Keratinocyte (primary cell): ENCODE results near the gene PLXND1. TPM values are rescaled to one million over a fixed set of nuclear protein-coding genes. Genes with fewer than 3 reads are reported as not detected.

ENCODE experiments used
- DNase-seq: peaks from one replicate; pipeline ENCODE4 v3.0.0-alpha.2; 2011; ENCODE audit warnings: low read depth, missing footprints, low spot score
- FAIRE-seq: peaks from 2 replicates; lab custom pipeline; 2011; peaks lifted over from hg19 to GRCh38; lab: Jason Lieb, UNC
- H2AFZ ChIP-seq: 2 replicates; pipeline ENCODE4 v1.6.0; 2012; ENCODE audit warnings: low read length, control low read depth, inconsistent platforms; ENCODE audit not compliant: control insufficient read depth
- H3K27ac ChIP-seq: 2 replicates; pipeline ENCODE4 v1.5.1; 2011; ENCODE audit warnings: low read length; ENCODE audit not compliant: control insufficient read depth, insufficient read depth
- H3K27me3 ChIP-seq: 3 replicates; pipeline ENCODE4 v1.6.0; 2011; ENCODE audit warnings: low read length; ENCODE audit not compliant: control insufficient read depth, insufficient read depth; ENCODE audit errors: extremely low read depth
- H3K36me3 ChIP-seq, 2 experiments: 2 replicates in 1 of 2; 3 replicates in 1 of 2; pipeline ENCODE4 v1.5.1; 2011; ENCODE audit warnings: low read length in 2 of 2, mild to moderate bottlenecking in 1 of 2; ENCODE audit not compliant: control insufficient read depth in 2 of 2, insufficient read depth in 2 of 2; ENCODE audit errors: extremely low read depth in 1 of 2
- H3K4me1 ChIP-seq: 3 replicates; pipeline ENCODE4 v1.5.1; 2011; ENCODE audit warnings: low read length; ENCODE audit not compliant: control insufficient read depth, insufficient read depth; ENCODE audit errors: extremely low read depth
- H3K4me2 ChIP-seq: 3 replicates; pipeline ENCODE4 v1.6.0; 2011; ENCODE audit warnings: low read depth, low read length; ENCODE audit not compliant: control insufficient read depth, insufficient read depth; ENCODE audit errors: extremely low read depth
- H3K4me3 ChIP-seq, 3 experiments: fragments of 200-600 bp in 1 of 3; sonication (generic) in 1 of 3; 2 replicates in 2 of 3; 3 replicates in 1 of 3; pipeline ENCODE4 v1.5.1; 2011 to 2016; ENCODE audit warnings: low read length in 3 of 3, mild to moderate bottlenecking in 3 of 3, control low read depth in 2 of 3, inconsistent platforms in 1 of 3, low read depth in 1 of 3, mixed read lengths in 1 of 3, mixed run types in 1 of 3, moderate library complexity in 1 of 3; ENCODE audit not compliant: control insufficient read depth in 2 of 3, insufficient read depth in 2 of 3; ENCODE audit errors: extremely low read depth in 1 of 3
- H3K79me2 ChIP-seq: 2 replicates; pipeline ENCODE4 v1.6.0; 2012; ENCODE audit warnings: low read length; ENCODE audit not compliant: control insufficient read depth, insufficient read depth
- H3K9ac ChIP-seq: 3 replicates; pipeline ENCODE4 v1.6.0; 2011; ENCODE audit warnings: low read length; ENCODE audit not compliant: control insufficient read depth, insufficient read depth; ENCODE audit errors: extremely low read depth
- H3K9me1 ChIP-seq: 3 replicates; pipeline ENCODE4 v1.6.0; 2011; ENCODE audit warnings: low read length; ENCODE audit not compliant: control insufficient read depth, insufficient read depth; ENCODE audit errors: extremely low read depth
- H3K9me3 ChIP-seq: 2 replicates; pipeline ENCODE4 v1.5.1; 2012; ENCODE audit warnings: low read depth, low read length; ENCODE audit not compliant: control insufficient read depth
- H4K20me1 ChIP-seq: 3 replicates; pipeline ENCODE4 v1.6.0; 2011; ENCODE audit warnings: low read length; ENCODE audit not compliant: control insufficient read depth, insufficient read depth; ENCODE audit errors: extremely low read depth
- EZH2 ChIP-seq: IDR thresholded peaks from one replicate; pipeline ENCODE4 v1.6.1; 2012; ENCODE audit warnings: inconsistent platforms, mild to moderate bottlenecking, low read length, moderate library complexity
- dilution Hi-C: fragments of 300-500 bp; cut with MboI; formaldehyde crosslinking; loops from one replicate; pipeline ENCODE4 v1.7.0; 2020; ENCODE audit warnings: low sequenced_read_pairs; ENCODE audit not compliant: extremely low pct_ligation_motif_present
- polyA plus RNA-seq, 5 experiments: library from polyadenylated mRNA; depleted of rRNA in 3 of 5; stranded (reverse) in 3 of 5; stranded (forward) in 1 of 5; unstranded in 1 of 5; fragments of >200 nt; gene quantifications; 1 replicate in 1 of 5; 2 replicates in 3 of 5; 3 replicates in 1 of 5; pipeline versions ENCODE4 v1.2.1 to v1.2.3, GENCODE V29; 2011 to 2012; ENCODE audit warnings: missing spikeins in 2 of 5, low read depth in 1 of 5, low replicate concordance in 1 of 5
- TF ChIP-seq, protein P1 (sequence below), 3 experiments: IDR thresholded peaks in 1 of 3; conservative IDR thresholded peaks in 1 of 3; optimal IDR thresholded peaks in 1 of 3; 2 replicates in 2 of 3; 3 replicates in 1 of 3; pipeline versions ENCODE3 to v1.5.1; 2011; ENCODE audit warnings: low read length in 3 of 3, mild to moderate bottlenecking in 3 of 3, moderate library complexity in 2 of 3, control low read depth in 1 of 3, inconsistent platforms in 1 of 3; ENCODE audit not compliant: insufficient read depth in 2 of 3; ENCODE audit errors: extremely low read depth in 1 of 3

Gene PLXND1
- polyA plus RNA-seq, 1 donor (not counting 4 experiments of a cell fraction or from before 2014, with no cell fraction given): 0.09 TPM

DNA sequence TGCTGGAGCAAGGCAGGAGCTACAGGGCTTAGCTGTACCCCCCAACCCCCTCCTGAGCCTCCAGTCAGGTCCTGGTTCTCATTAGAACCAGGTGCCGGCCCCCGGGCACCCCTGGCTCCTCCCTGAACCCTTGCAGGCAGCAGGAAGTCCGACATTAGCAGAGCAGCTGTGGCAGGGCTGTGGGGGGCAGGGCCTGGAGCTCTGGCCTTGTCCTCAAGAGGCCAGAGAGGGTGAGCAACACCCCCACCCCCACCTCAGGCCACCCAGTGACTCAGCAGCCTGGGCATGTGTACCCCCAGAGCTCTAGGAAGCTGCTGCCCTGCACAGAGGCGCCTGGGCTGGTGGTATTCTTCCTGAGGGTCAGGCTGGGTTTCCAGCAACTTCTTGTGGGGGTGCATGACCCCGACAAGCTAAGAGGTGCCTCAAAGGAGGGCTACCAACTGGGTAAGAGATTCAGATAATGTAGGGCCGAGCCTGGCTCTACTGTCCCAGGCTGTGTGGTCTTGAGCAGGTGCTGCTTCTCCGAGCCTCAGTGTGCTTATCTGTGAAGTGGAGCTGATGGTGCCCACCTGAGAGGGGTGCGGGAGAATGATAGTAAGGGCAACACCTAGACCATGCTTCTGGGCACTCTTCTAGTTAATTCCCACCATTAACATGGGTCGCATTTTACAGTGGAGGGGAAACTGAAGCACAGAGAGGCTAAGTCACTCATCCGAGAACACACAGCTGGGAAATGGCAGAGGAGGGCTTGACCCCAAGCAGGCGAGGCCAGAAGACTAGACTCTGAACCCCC is 47.5 kb downstream of the PLXND1 start:
- H3K9ac ChIP-seq: no peak overlapping the region
- dilution Hi-C loops: no loop called here
- H3K79me2 ChIP-seq: no peaks in the 10 kb centered on the region
- FAIRE-seq: no peak
- H3K4me1 ChIP-seq: no peaks in the 10 kb centered on the region
- no peak overlapping the region for H3K27ac ChIP-seq
- H3K9me3 ChIP-seq: no peaks in the 10 kb centered on the region
- H3K4me3 ChIP-seq: no peak overlapping the region
- DNase-seq: no peak
- TF ChIP-seq, protein P1, sequence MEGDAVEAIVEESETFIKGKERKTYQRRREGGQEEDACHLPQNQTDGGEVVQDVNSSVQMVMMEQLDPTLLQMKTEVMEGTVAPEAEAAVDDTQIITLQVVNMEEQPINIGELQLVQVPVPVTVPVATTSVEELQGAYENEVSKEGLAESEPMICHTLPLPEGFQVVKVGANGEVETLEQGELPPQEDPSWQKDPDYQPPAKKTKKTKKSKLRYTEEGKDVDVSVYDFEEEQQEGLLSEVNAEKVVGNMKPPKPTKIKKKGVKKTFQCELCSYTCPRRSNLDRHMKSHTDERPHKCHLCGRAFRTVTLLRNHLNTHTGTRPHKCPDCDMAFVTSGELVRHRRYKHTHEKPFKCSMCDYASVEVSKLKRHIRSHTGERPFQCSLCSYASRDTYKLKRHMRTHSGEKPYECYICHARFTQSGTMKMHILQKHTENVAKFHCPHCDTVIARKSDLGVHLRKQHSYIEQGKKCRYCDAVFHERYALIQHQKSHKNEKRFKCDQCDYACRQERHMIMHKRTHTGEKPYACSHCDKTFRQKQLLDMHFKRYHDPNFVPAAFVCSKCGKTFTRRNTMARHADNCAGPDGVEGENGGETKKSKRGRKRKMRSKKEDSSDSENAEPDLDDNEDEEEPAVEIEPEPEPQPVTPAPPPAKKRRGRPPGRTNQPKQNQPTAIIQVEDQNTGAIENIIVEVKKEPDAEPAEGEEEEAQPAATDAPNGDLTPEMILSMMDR (optimal IDR thresholded peaks at IDR 0.05 in 1 of 3, IDR thresholded peaks at IDR 0.05 in 1 of 3, conservative IDR thresholded peaks at IDR 0.05 in 1 of 3; ENCODE audit: extremely low read depth in 1 of 3, insufficient read depth in 2 of 3, low read length in 3 of 3): no peak
- no peak for TF ChIP-seq EZH2
- peaks cover 3% of the 10 kb centered on the region for H3K27me3 ChIP-seq
- no peak overlapping the region for H2AFZ ChIP-seq
- H3K4me2 ChIP-seq: no peak overlapping the region
- H3K9me1 ChIP-seq: no peaks in the 10 kb centered on the region
- no peaks in the 10 kb centered on the region for H3K36me3 ChIP-seq
- H4K20me1 ChIP-seq: no peaks in the 10 kb centered on the region

DNA sequence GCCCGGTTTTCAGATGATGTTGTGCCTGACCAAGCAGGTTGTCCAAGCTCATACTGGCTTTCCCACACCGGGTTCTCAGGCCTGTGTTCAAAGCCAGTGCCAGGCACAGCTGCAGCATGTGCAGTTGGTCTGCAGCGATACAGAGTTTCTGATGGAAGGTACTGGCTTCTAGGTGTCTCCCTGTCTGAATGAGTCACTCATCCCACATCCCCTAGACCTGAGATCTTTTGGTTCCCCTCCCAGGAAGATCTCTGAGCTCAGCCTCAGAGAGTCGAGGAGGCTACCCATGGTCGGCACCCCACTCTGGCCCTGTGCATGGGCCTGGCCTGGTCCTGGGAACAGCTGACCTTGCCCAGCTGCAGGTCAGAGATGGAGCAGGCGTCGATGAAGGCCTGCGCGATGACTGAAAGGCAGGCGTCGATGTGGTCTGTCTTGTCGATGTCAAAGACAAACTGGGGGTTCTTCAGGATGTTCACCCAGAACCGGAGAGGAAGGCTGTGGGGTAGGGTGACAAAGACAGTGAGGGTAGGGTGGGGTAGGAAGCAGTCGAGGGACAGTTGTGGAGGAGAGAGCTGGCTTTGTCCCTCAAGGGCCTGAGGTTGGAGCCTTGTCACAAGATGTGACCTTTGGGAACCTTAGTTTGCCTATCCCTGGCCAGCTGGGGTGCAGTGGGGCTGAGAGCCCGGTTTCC is 48.2 kb downstream of the PLXND1 start:
- peaks cover 3% of the 10 kb centered on the region for H3K27me3 ChIP-seq
- no peaks in the 10 kb centered on the region for H3K4me1 ChIP-seq
- TF ChIP-seq, protein P1 (optimal IDR thresholded peaks at IDR 0.05 in 1 of 3, IDR thresholded peaks at IDR 0.05 in 1 of 3, conservative IDR thresholded peaks at IDR 0.05 in 1 of 3; ENCODE audit: extremely low read depth in 1 of 3, insufficient read depth in 2 of 3, low read length in 3 of 3): no peak
- TF ChIP-seq EZH2: no peak
- H3K9me1 ChIP-seq: no peaks in the 10 kb centered on the region
- H3K9me3 ChIP-seq: no peaks in the 10 kb centered on the region
- FAIRE-seq (no peak), DNase-seq (no peak)
- H3K27ac ChIP-seq: no peak overlapping the region
- no peaks in the 10 kb centered on the region for H3K79me2 ChIP-seq
- H3K4me3 ChIP-seq: no peak overlapping the region
- H3K4me2 ChIP-seq: no peak overlapping the region
- dilution Hi-C loops: no loop called here
- H3K9ac ChIP-seq: no peak overlapping the region
- no peaks in the 10 kb centered on the region for H3K36me3 ChIP-seq
- no peak overlapping the region for H2AFZ ChIP-seq
- H4K20me1 ChIP-seq: no peaks in the 10 kb centered on the region
